Breast epithelium (tissue), 4 donors: ENCODE measurements around the gene ST7L. TPM values are rescaled to one million over a fixed set of nuclear protein-coding genes. Genes with fewer than 3 reads are reported as not detected.

Experiments used
- DNase-seq, 2 donors: peaks; one replicate each; pipeline ENCODE4 v3.0.0-alpha.2; 2019; ENCODE audit warnings: low spot score in 2 of 2
- H3K27ac ChIP-seq, 2 donors: fragments of 200-600 bp; sonication (generic) in 1 of 2; one replicate each; pipeline ENCODE4 v1.5.1; 2016 to 2019; ENCODE audit warnings: mild to moderate bottlenecking in 1 of 2
- H3K27me3 ChIP-seq, 2 donors: fragments of 200-600 bp; sonication (generic) in 1 of 2; one replicate each; pipeline versions ENCODE4 v1.5.1 to v1.6.0; 2017 to 2019; ENCODE audit warnings: control low read depth in 1 of 2, mild to moderate bottlenecking in 1 of 2
- H3K36me3 ChIP-seq: fragments of 200-600 bp; one replicate; pipeline ENCODE4 v1.5.1; 2019
- H3K4me1 ChIP-seq, 2 donors: fragments of 200-600 bp; sonication (generic); one replicate each; pipeline ENCODE4 v1.5.1; 2016 to 2019; ENCODE audit warnings: control low read depth in 1 of 2
- H3K4me3 ChIP-seq, 3 donors: fragments of 200-600 bp; sonication (generic); 1 replicate in 2 of 3; 2 replicates in 1 of 3; pipeline ENCODE4 v1.5.1; 2016 to 2019; ENCODE audit warnings: mild to moderate bottlenecking in 3 of 3, moderate library complexity in 2 of 3
- H3K9me3 ChIP-seq, 2 donors: fragments of 200-600 bp; sonication (generic) in 1 of 2; one replicate each; pipeline ENCODE4 v1.5.1; 2016 to 2019; ENCODE audit warnings: control low read depth in 1 of 2
- POLR2A ChIP-seq: fragments of 450-650 bp; IDR thresholded peaks from one replicate; pipeline ENCODE4 v1.6.1; 2016; ENCODE audit warnings: antibody characterized with exemption, mild to moderate bottlenecking, moderate library complexity
- POLR2AphosphoS5 ChIP-seq, 3 donors: sonication (generic); formaldehyde crosslinking; IDR thresholded peaks; one replicate each; pipeline ENCODE4 v1.6.1; 2017; ENCODE audit warnings: antibody characterized with exemption in 3 of 3
- intact Hi-C: fragments of 100-400 bp; cut with DNase I; formaldehyde crosslinking; loops from one replicate; pipeline ENCODE4 v1.15.1; 2023; ENCODE audit warnings: low total_unique reads
- total RNA-seq, 3 donors: library from RNA; depleted of rRNA; stranded (reverse); fragments of >200 nt; gene quantifications; one replicate each; pipeline ENCODE4 v1.1.0, GENCODE V29; 2016
- TF ChIP-seq, protein P1 (sequence below), 3 donors: fragments of 450-650 bp; IDR thresholded peaks; one replicate each; pipeline ENCODE4 v1.5.1; 2016 to 2017; ENCODE audit warnings: antibody characterized with exemption in 3 of 3, mild to moderate bottlenecking in 3 of 3, moderate library complexity in 3 of 3

ST7L gene
- total RNA-seq, 3 donors from 2014 or later: 20.6 to 36.0 (median 25.9) TPM

DNA sequence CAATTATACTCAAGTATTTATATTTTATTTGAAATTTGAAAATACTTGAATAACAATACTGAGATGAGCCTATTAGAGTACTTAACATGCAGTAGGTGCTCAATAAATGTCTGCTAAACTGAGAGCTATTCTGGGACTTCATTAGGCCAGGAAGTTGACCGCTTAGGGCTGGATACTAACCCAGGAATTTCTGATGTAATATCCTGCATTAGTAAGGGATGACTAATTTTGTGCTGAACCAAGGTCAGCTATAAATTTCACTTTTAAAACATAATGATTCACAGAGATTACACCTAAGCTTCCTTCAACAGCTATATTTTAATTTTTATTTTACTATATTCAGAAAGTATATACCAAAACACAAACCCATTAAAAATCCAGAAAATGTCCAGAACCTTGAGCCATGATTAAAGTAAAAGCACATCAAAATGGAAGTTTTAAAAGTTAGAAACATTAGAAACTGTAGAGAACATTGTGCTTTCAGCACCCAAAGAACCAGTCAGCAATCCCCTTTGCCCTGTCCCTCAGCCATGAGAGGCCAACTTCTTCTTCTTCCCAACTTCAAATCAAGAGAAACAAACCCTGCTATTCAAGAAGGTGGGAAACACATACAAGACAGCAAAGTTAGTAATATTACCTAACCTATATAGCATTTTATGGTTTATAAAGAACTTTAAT lies 74.8 kb downstream of the ST7L start:
- no peak overlapping the region for H3K27ac ChIP-seq
- H3K4me1 ChIP-seq: no peaks in the 10 kb centered on the region
- no peak overlapping the region for H3K4me3 ChIP-seq
- no peak for DNase-seq
- H3K27me3 ChIP-seq: no peaks in the 10 kb centered on the region
- TF ChIP-seq POLR2A (no peak), POLR2AphosphoS5 (IDR thresholded peaks at IDR 0.05) (no peak)
- TF ChIP-seq, protein P1, sequence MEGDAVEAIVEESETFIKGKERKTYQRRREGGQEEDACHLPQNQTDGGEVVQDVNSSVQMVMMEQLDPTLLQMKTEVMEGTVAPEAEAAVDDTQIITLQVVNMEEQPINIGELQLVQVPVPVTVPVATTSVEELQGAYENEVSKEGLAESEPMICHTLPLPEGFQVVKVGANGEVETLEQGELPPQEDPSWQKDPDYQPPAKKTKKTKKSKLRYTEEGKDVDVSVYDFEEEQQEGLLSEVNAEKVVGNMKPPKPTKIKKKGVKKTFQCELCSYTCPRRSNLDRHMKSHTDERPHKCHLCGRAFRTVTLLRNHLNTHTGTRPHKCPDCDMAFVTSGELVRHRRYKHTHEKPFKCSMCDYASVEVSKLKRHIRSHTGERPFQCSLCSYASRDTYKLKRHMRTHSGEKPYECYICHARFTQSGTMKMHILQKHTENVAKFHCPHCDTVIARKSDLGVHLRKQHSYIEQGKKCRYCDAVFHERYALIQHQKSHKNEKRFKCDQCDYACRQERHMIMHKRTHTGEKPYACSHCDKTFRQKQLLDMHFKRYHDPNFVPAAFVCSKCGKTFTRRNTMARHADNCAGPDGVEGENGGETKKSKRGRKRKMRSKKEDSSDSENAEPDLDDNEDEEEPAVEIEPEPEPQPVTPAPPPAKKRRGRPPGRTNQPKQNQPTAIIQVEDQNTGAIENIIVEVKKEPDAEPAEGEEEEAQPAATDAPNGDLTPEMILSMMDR (IDR thresholded peaks at IDR 0.05): no peak
- no peaks in the 10 kb centered on the region for H3K9me3 ChIP-seq
- H3K36me3 ChIP-seq: no peaks in the 10 kb centered on the region
- intact Hi-C loops: no loop called here

DNA sequence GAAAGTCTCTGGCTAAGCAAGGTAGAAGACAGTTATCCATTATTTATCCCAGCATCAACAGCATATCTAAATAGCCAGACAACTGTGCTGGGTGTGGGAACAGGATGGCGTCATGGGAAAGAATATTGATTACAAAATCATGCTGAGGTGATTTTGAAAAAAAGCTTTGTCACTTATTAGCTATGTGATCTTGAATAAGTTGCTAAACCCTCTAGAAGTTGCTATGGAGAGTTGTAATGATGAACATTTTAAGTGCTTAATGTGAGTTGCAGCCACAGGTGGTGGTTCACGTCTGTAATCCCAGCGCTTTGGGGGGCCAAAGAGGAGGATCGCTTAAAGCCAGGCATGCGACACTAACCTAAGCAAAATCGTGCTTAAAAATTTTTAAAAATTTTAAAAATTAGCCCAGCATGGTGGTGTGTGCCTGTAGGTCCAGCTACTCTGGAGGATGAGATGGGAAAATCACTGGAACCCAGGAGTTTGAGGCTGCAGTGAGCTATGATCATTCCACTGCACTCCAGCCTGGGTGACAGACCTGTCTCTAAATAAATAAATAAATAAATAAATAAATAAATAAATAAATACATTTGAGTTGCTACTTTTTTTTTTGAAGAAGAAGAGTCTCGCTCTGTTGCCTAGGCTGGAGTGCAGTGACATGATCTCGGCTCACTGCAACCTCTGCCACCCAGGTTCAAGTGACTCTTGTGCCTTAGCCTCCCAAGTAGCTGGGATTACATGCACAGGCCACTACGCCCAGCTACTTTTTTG lies 76.6 kb downstream of the ST7L start:
- H3K36me3 ChIP-seq: no peaks in the 10 kb centered on the region

DNA sequence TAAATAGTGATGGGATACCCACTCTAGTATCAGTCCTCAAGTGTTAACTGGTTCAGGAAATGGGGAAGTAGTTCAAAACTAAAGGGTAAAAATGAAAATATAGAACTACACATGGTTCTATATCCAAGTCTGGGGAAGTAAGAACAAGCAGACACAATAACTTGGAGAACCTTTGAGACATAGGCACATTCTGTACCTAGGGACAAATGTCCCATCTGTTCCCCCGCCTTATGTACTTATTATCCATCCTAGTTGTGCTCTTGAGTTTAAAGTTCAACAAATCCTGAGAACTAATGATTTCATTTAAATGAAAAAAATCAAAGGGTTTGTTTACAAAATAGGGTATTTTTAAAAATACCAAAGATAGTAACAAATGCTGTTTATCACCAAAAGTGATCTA lies 77.6 kb downstream of the ST7L start:
- H3K4me3 ChIP-seq: no peak overlapping the region
- TF ChIP-seq, protein P1 (IDR thresholded peaks at IDR 0.05): no peak
- no peak for TF ChIP-seq POLR2AphosphoS5 (IDR thresholded peaks at IDR 0.05)
- TF ChIP-seq POLR2A: no peak
- H3K27ac ChIP-seq: no peak overlapping the region
- intact Hi-C loops: no loop called here
- H3K4me1 ChIP-seq: no peaks in the 10 kb centered on the region
- no peaks in the 10 kb centered on the region for H3K27me3 ChIP-seq
- no peaks in the 10 kb centered on the region for H3K36me3 ChIP-seq
- no peaks in the 10 kb centered on the region for H3K9me3 ChIP-seq
- no peak for DNase-seq

More for the DNA sequence above, 76.6 kb downstream of the ST7L start:
- intact Hi-C loops: no loop called here
- no peaks in the 10 kb centered on the region for H3K9me3 ChIP-seq
- DNase-seq: no peak
- TF ChIP-seq POLR2A (no peak), POLR2AphosphoS5 (IDR thresholded peaks at IDR 0.05) (no peak)
- TF ChIP-seq, protein P1 (IDR thresholded peaks at IDR 0.05): no peak
- no peaks in the 10 kb centered on the region for H3K4me1 ChIP-seq
- no peak overlapping the region for H3K27ac ChIP-seq
- H3K27me3 ChIP-seq: no peaks in the 10 kb centered on the region
- no peak overlapping the region for H3K4me3 ChIP-seq

DNA sequence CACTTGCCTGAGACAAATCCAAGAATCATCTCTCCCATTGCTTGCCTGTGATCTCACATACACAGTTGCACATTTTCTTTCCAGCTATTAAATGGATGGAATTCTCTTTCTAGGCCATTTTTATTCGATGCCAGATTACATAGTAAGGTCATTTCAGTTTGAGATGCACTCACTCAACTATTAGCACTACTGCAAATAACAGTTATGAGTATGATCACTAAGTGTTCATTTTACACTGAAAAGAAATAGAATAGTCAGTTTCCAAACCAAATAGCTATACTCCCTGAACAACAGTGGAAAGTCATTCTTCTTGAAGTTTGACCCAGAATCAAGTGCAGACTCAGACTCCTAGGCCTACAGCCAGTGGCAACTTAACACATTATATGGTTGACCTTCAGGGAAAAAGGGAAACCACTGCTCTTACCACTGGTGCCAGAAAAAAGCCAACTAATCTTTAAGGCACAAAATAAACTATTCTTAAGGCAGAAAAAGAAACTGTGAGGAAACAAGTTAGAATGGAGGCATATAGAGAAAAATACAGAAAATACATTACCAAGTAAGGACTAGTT lies 78.6 kb downstream of the ST7L start:
- Histone ChIP-seq H3K4me1 (no peaks in the 10 kb centered on the region), H3K9me3 (no peaks in the 10 kb centered on the region), H3K36me3 (no peaks in the 10 kb centered on the region), H3K27ac (no peak overlapping the region), H3K4me3 (no peak overlapping the region), H3K27me3 (no peaks in the 10 kb centered on the region)
- TF ChIP-seq, protein P1 (IDR thresholded peaks at IDR 0.05): no peak
- TF ChIP-seq POLR2AphosphoS5 (IDR thresholded peaks at IDR 0.05) (no peak), POLR2A (no peak)
- DNase-seq: no peak
- intact Hi-C loops: no loop called here

DNA sequence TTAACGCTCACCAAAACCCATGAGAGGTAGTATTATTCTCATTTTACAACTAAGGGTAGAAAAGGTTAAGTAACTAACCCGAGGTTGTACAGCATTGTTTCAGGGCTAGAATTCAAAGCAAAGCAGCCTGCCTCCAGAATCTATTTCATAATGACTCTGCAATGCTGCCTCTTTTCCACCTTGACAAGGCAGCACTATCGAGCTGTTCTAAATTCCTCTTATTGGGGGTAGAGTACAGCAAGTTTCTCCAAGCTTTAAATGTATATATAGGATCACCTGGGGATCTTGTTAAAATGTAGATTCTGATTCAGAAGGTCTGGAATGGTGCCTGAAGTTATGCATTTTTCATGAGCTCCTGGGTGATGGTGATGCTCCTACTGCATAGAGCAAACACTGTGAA lies 80.1 kb downstream of the ST7L start:
- no peaks in the 10 kb centered on the region for H3K36me3 ChIP-seq
- no peaks in the 10 kb centered on the region for H3K4me1 ChIP-seq
- H3K9me3 ChIP-seq: no peaks in the 10 kb centered on the region
- intact Hi-C loops: no loop called here
- H3K27me3 ChIP-seq: no peaks in the 10 kb centered on the region
- no peak overlapping the region for H3K27ac ChIP-seq
- DNase-seq: no peak
- TF ChIP-seq, protein P1 (IDR thresholded peaks at IDR 0.05): no peak
- TF ChIP-seq POLR2AphosphoS5 (IDR thresholded peaks at IDR 0.05): no peak
- no peak for TF ChIP-seq POLR2A
- H3K4me3 ChIP-seq: no peak overlapping the region
